SH-SY5Y (cell line): ENCODE results near the gene CRIM1.

Experiments
- GATA2 ChIP-seq: IDR thresholded peaks from 2 replicates; pipeline ENCODE4 v1.6.1; 2011; ENCODE audit warnings: mild to moderate bottlenecking, low read depth, low read length
- GATA3 ChIP-seq: IDR thresholded peaks from 2 replicates; pipeline ENCODE4 v1.6.1; 2011; ENCODE audit warnings: low read depth, mild to moderate bottlenecking, low read length, moderate library complexity

DNA sequence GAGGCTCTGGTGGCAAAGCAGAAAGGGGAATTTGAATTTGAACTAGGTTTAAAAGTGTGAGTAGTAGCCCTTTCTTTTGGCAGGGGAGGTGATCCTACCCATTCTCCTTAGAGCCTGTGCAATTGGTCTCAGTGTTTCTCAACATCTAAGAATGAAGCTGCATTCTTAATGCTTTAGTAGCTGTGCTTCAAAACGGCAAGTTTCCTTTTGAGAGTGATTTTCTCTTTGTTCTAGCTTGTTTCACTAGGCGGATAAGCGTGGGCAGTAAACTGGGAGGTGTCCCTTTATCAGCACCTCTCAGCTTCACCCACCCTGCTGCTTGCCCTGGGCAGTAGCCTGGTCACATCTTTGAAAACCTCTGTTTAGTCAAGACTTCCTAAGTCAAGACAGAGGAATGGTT, 6.7 kb downstream of the CRIM1 start:
- TF ChIP-seq GATA3 (no peak), GATA2 (no peak)
